HepG2 (cell line): ENCODE data around the gene NOVA2. TPM values are rescaled to one million over a fixed set of nuclear protein-coding genes. Genes with fewer than 3 reads are reported as not detected.
A peak's percentile ranks its signal among the peaks of the same experiment; 100 is the strongest.

Experiments
- AKAP8 ChIP-seq: sonication (generic); formaldehyde crosslinking; IDR thresholded peaks from 2 replicates; pipeline ENCODE4 v1.5.1; 2020; ENCODE audit warnings: mild to moderate bottlenecking, missing genetic modification reagents
- DNMT3B ChIP-seq: conservative IDR thresholded peaks from 2 replicates; pipeline ENCODE4 v1.6.1; 2016; ENCODE audit warnings: missing biosample characterization, control low read depth
- EP300 ChIP-seq, 3 experiments: sonication (generic) in 1 of 3; formaldehyde crosslinking in 1 of 3; IDR thresholded peaks; 2 replicates each; pipeline versions ENCODE4 v1.5.1 to v1.6.1; 2011 to 2020; ENCODE audit warnings: low read depth in 2 of 3, low read length in 2 of 3, borderline replicate concordance in 1 of 3, improper control_type of control experiment in 1 of 3, mild to moderate bottlenecking in 1 of 3, missing genetic modification reagents in 1 of 3, moderate library complexity in 1 of 3
- HNRNPL ChIP-seq: fragments of 200-400 bp; formaldehyde crosslinking; IDR thresholded peaks from 2 replicates; pipeline ENCODE4 v1.6.1; 2017; ENCODE audit warnings: mild to moderate bottlenecking, low read depth, low read length
- HOXD1 ChIP-seq: sonication (generic); formaldehyde crosslinking; IDR thresholded peaks from 2 replicates; pipeline ENCODE4 v1.5.0; 2020; ENCODE audit warnings: missing genetic modification reagents
- KLF6 ChIP-seq: IDR thresholded peaks from 2 replicates; pipeline ENCODE4 v1.8.0; 2016; ENCODE audit warnings: missing biosample characterization, missing genetic modification reagents
- MEIS1 ChIP-seq: sonication (generic); formaldehyde crosslinking; IDR thresholded peaks from 2 replicates; pipeline ENCODE4 v1.9.0; 2021; ENCODE audit warnings: mild to moderate bottlenecking, missing genetic modification reagents, moderate library complexity, borderline replicate concordance
- NCOR1 ChIP-seq: fragments of 200-600 bp; sonication (generic); IDR thresholded peaks from 2 replicates; pipeline ENCODE4 v1.7.0; 2017; ENCODE audit warnings: antibody characterized with exemption, low read length, borderline replicate concordance
- NFE2 ChIP-seq: sonication (generic); formaldehyde crosslinking; IDR thresholded peaks from 2 replicates; pipeline ENCODE4 v1.4.0; 2020; ENCODE audit warnings: missing genetic modification reagents
- PRMT3 ChIP-seq: sonication (generic); formaldehyde crosslinking; IDR thresholded peaks from 2 replicates; pipeline ENCODE4 v1.8.1; 2022; ENCODE audit warnings: low read depth, mild to moderate bottlenecking, moderate library complexity, missing genetic modification reagents, borderline replicate concordance
- RELA ChIP-seq: sonication (generic); formaldehyde crosslinking; IDR thresholded peaks from 2 replicates; pipeline ENCODE4 v1.4.0; 2020; ENCODE audit warnings: missing genetic modification reagents
- REPIN1 ChIP-seq: sonication (generic); formaldehyde crosslinking; IDR thresholded peaks from 2 replicates; pipeline ENCODE4 v1.8.0; 2022; ENCODE audit warnings: missing genetic modification reagents, low read depth, mild to moderate bottlenecking, borderline replicate concordance
- RXRB ChIP-seq: IDR thresholded peaks from 2 replicates; pipeline ENCODE4 v1.6.1; 2016; ENCODE audit warnings: borderline replicate concordance, missing genetic modification reagents, missing compliant biosample characterization
- WIZ ChIP-seq: sonication (generic); formaldehyde crosslinking; IDR thresholded peaks from 2 replicates; pipeline ENCODE4 v1.5.1; 2020; ENCODE audit warnings: mild to moderate bottlenecking, missing genetic modification reagents
- ZNF564 ChIP-seq: sonication (generic); formaldehyde crosslinking; IDR thresholded peaks from 2 replicates; pipeline ENCODE4 v1.8.1; 2023; ENCODE audit warnings: mild to moderate bottlenecking, missing genetic modification reagents
- ZNF747 ChIP-seq: sonication (generic); formaldehyde crosslinking; IDR thresholded peaks from 2 replicates; pipeline ENCODE4 v1.8.1; 2023; ENCODE audit warnings: missing genetic modification reagents, mild to moderate bottlenecking, borderline replicate concordance
- ZNF773 ChIP-seq: sonication (generic); formaldehyde crosslinking; IDR thresholded peaks from 2 replicates; pipeline ENCODE4 v1.4.0; 2020; ENCODE audit warnings: missing genetic modification reagents, borderline replicate concordance
- polyA plus RNA-seq, 8 experiments: library from polyadenylated mRNA; depleted of rRNA in 3 of 8; stranded (reverse) in 7 of 8; unstranded in 1 of 8; fragments of >200 nt; fragmentation: Illumina TruSeq in 4 of 8; extraction: Trizol in 4 of 8; gene quantifications; 2 replicates each; pipeline versions ENCODE4 v1.2.1 to v1.2.3, GENCODE V29; 2011 to 2016; ENCODE audit warnings: low read depth in 4 of 8, missing spikeins in 1 of 8, mixed read lengths in 1 of 8; ENCODE audit not compliant: insufficient read depth in 1 of 8
- total RNA-seq, 5 experiments: library from RNA; depleted of rRNA; stranded (reverse); fragments of >200 nt; fragmentation: Illumina TruSeq; extraction: Trizol; gene quantifications; 2 replicates each; pipeline ENCODE4 v1.2.3, GENCODE V29; 2016; ENCODE audit warnings: low read depth in 1 of 5
- TF ChIP-seq, protein P1 (sequence below): sonication (generic); formaldehyde crosslinking; conservative IDR thresholded peaks from 2 replicates; pipeline ENCODE4 v1.4.0; 2020; ENCODE audit warnings: missing genetic modification reagents
- TF ChIP-seq, protein P2 (sequence below): sonication (generic); formaldehyde crosslinking; IDR thresholded peaks from 2 replicates; pipeline ENCODE4 v1.4.0; 2020; ENCODE audit warnings: missing genetic modification reagents
- TF ChIP-seq, protein P3 (sequence below): sonication (generic); formaldehyde crosslinking; IDR thresholded peaks from 2 replicates; pipeline ENCODE4 v1.9.0; 2021; ENCODE audit warnings: missing genetic modification reagents, borderline replicate concordance
- TF ChIP-seq, protein P4 (sequence below): sonication (generic); formaldehyde crosslinking; IDR thresholded peaks from 2 replicates; pipeline ENCODE4 v1.8.0; 2023; ENCODE audit warnings: mild to moderate bottlenecking, missing genetic modification reagents

The NOVA2 gene
- total and polyA plus RNA-seq, 2 of the 13 experiments (the other 11 are each of a cell fraction or from before 2014, with no cell fraction given): not detected

DNA sequence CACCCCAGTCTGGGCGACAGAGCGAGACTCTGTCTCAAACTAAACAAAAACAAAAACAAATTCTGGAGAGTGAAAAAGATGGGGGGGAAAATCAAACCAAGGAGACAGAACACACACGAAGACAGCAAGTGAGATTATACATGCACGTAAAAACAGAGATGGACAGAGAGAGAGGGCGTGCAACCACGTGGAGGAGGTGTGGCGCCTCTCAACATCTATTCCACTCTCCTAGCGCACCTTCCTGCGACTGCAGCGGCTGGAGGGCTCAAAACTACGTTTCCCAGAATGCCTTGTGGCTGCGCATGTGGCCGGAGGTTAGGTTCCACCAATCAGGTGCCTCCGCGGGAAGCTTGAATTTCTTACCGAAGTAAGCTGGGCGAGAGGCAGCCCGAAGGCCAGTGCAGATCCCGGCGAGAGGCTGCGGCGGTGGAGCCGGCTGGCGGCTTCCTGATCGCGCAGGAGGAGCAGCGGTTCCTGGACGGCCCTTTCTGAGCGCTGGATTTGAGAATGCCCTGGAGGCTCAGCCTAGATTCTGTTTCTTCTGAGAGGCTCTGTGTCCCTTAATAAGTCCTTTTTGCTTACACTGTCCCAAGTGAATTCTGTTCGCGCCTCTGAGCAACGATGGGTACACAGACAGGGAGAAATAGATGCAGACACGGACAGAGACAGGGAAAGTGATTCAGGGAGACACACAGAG lies 46.0 kb downstream of the NOVA2 start (continued):
- TF ChIP-seq REPIN1 (CRISPR knock-in tag) (peak; percentile 73; the same call in 1 of the 2 replicates), ZNF773 (CRISPR knock-in tag) (no peak), HOXD1 (CRISPR knock-in tag) (0 out of 2 replicates have a peak, but pooled peaks have one; percentile 39), PRMT3 (CRISPR knock-in tag) (no peak), ZNF564 (no peak), AKAP8 (CRISPR knock-in tag) (no peak), NCOR1 (no peak), RXRB (CRISPR knock-in tag) (peak; percentile 32; the same call in 1 of the 2 replicates), MEIS1 (CRISPR knock-in tag) (no peak), RELA (CRISPR knock-in tag) (no peak), WIZ (CRISPR knock-in tag) (no peak), KLF6 (CRISPR knock-in tag) (no peak), DNMT3B (no peak), EP300 (IDR thresholded peaks at IDR 0.05; ENCODE audit: low read depth in 2 of 2, low read length in 2 of 2) (no peak), EP300 (CRISPR knock-in tag; IDR thresholded peaks at IDR 0.05; ENCODE audit: borderline replicate concordance) (no peak), HNRNPL (no peak), ZNF747 (CRISPR knock-in tag) (no peak), NFE2 (CRISPR knock-in tag) (no peak)
- TF ChIP-seq, protein P1, sequence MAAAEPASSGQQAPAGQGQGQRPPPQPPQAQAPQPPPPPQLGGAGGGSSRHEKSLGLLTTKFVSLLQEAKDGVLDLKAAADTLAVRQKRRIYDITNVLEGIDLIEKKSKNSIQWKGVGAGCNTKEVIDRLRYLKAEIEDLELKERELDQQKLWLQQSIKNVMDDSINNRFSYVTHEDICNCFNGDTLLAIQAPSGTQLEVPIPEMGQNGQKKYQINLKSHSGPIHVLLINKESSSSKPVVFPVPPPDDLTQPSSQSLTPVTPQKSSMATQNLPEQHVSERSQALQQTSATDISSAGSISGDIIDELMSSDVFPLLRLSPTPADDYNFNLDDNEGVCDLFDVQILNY (CRISPR knock-in tag): peak; percentile 100
- TF ChIP-seq, protein P2, sequence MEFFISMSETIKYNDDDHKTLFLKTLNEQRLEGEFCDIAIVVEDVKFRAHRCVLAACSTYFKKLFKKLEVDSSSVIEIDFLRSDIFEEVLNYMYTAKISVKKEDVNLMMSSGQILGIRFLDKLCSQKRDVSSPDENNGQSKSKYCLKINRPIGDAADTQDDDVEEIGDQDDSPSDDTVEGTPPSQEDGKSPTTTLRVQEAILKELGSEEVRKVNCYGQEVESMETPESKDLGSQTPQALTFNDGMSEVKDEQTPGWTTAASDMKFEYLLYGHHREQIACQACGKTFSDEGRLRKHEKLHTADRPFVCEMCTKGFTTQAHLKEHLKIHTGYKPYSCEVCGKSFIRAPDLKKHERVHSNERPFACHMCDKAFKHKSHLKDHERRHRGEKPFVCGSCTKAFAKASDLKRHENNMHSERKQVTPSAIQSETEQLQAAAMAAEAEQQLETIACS (CRISPR knock-in tag): no peak
- TF ChIP-seq, protein P3, sequence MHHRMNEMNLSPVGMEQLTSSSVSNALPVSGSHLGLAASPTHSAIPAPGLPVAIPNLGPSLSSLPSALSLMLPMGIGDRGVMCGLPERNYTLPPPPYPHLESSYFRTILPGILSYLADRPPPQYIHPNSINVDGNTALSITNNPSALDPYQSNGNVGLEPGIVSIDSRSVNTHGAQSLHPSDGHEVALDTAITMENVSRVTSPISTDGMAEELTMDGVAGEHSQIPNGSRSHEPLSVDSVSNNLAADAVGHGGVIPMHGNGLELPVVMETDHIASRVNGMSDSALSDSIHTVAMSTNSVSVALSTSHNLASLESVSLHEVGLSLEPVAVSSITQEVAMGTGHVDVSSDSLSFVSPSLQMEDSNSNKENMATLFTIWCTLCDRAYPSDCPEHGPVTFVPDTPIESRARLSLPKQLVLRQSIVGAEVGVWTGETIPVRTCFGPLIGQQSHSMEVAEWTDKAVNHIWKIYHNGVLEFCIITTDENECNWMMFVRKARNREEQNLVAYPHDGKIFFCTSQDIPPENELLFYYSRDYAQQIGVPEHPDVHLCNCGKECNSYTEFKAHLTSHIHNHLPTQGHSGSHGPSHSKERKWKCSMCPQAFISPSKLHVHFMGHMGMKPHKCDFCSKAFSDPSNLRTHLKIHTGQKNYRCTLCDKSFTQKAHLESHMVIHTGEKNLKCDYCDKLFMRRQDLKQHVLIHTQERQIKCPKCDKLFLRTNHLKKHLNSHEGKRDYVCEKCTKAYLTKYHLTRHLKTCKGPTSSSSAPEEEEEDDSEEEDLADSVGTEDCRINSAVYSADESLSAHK (CRISPR knock-in tag): no peak
- TF ChIP-seq, protein P4, sequence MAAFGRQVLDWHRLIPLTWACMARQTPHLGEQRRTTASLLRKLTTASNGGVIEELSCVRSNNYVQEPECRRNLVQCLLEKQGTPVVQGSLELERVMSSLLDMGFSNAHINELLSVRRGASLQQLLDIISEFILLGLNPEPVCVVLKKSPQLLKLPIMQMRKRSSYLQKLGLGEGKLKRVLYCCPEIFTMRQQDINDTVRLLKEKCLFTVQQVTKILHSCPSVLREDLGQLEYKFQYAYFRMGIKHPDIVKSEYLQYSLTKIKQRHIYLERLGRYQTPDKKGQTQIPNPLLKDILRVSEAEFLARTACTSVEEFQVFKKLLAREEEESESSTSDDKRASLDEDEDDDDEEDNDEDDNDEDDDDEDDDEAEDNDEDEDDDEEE: no peak
